Stimulated activated CD4-positive, alpha-beta T cell treated with anti-CD3 and anti-CD28 coated beads, Interleukin-15, amount 100 ng/mL, for 24 hours (primary cell): ENCODE results near the gene NR2F6.

Experiments used
- DNase-seq: peaks from one replicate; pipeline ENCODE4 v3.0.0-alpha.2; 2020

Gene NR2F6

GRCh38 chr19:17237747-17238706, 7.7 kb downstream of the NR2F6 start:
- no peak for DNase-seq

GRCh38 chr19:17236811-17237543, 8.7 kb downstream of the NR2F6 start:
- DNase-seq, result no peak

- peak; percentile 23 for DNase-seq
Measured at GRCh38 chr19:17235971-17236777, 9.5 kb downstream of the NR2F6 start.

- DNase-seq, result peak; percentile 78
Measured at GRCh38 chr19:17235300-17235970, 10.3 kb downstream of the NR2F6 start.

- peak; percentile 79 for DNase-seq
Measured at GRCh38 chr19:17234911-17235299, 10.8 kb downstream of the NR2F6 start.

GRCh38 chr19:17232258-17232657, 13.5 kb downstream of the NR2F6 start:
- DNase-seq, result no peak

- DNase-seq, result no peak
Measured at GRCh38 chr19:17229890-17230289, 15.8 kb downstream of the NR2F6 start.

- no peak for DNase-seq
Measured at GRCh38 chr19:17227798-17228367, 17.8 kb downstream of the NR2F6 start.

- DNase-seq, result peak; percentile 99
Measured at GRCh38 chr19:17226002-17226933, 19.5 kb downstream of the NR2F6 start, which contains the start of gene OCEL1. Gene OCEL1, plus strand, starts transcription at chr19:17226226. Its CDS starts 22 bp downstream, at chr19:17226248.

- no peak for DNase-seq
Measured at GRCh38 chr19:17225053-17225452, 20.7 kb downstream of the NR2F6 start.

- DNase-seq, result peak; percentile 28
Measured at GRCh38 chr19:17220207-17220758, 25.4 kb downstream of the NR2F6 start.

GRCh38 chr19:17219286-17219685, 26.4 kb downstream of the NR2F6 start:
- no peak for DNase-seq

GRCh38 chr19:17216058-17216670, 29.6 kb downstream of the NR2F6 start:
- no peak for DNase-seq

- peak; percentile 89 for DNase-seq
Measured at GRCh38 chr19:17215127-17215971, 30.4 kb downstream of the NR2F6 start, which contains the start of gene USE1. Gene USE1, plus strand, starts transcription at chr19:17215357. Its CDS starts 49 bp downstream, at chr19:17215406.

- DNase-seq, result no peak
Measured at GRCh38 chr19:17214508-17215126, 31.1 kb downstream of the NR2F6 start.

- DNase-seq, result no peak
Measured at GRCh38 chr19:17213334-17213733, 32.4 kb downstream of the NR2F6 start.

- no peak for DNase-seq
Measured at GRCh38 chr19:17211547-17212446, 33.9 kb downstream of the NR2F6 start.
